Heart left ventricle (tissue), 16 donors: ENCODE measurements around the gene CEND1. TPM values are rescaled to one million over a fixed set of nuclear protein-coding genes. Genes with fewer than 3 reads are reported as not detected.

Experiments used
- ATAC-seq, 4 donors: fragments of 200-7000 bp; cut with Tn5 transposase; one replicate each; pipeline ENCODE4 v1.9.1; 2020 to 2022; ENCODE audit warnings: moderate library complexity in 4 of 4, mild to moderate bottlenecking in 3 of 4, moderate number of reproducible peaks in 1 of 4
- DNase-seq, 5 donors: peaks; one replicate each; pipeline ENCODE4 v3.0.0-alpha.2; 2020
- H3K27ac ChIP-seq, 12 donors: fragments of 200-600 bp; sonication (generic) in 4 of 12; one replicate each; pipeline versions ENCODE4 v1.5.0 to v1.8.0; 2016 to 2022; ENCODE audit warnings: mild to moderate bottlenecking in 2 of 12
- H3K27me3 ChIP-seq, 9 donors: fragments of 200-600 bp; sonication (generic) in 2 of 9; one replicate each; pipeline versions ENCODE4 v1.5.1 to v1.8.0; 2016 to 2022; ENCODE audit warnings: mild to moderate bottlenecking in 3 of 9
- H3K36me3 ChIP-seq, 9 donors: fragments of 200-600 bp; sonication (generic) in 2 of 9; one replicate each; pipeline versions ENCODE4 v1.5.0 to v1.8.0; 2018 to 2022; ENCODE audit warnings: mild to moderate bottlenecking in 2 of 9
- H3K4me1 ChIP-seq, 12 donors: fragments of 200-600 bp; sonication (generic) in 4 of 12; one replicate each; pipeline versions ENCODE4 v1.5.0 to v1.8.0; 2016 to 2022; ENCODE audit warnings: mild to moderate bottlenecking in 3 of 12
- H3K4me3 ChIP-seq, 12 donors: fragments of 200-600 bp; sonication (generic) in 4 of 12; one replicate each; pipeline versions ENCODE4 v1.5.0 to v1.8.0; 2017 to 2022; ENCODE audit warnings: mild to moderate bottlenecking in 9 of 12, moderate library complexity in 4 of 12
- H3K9me3 ChIP-seq, 12 donors: fragments of 200-600 bp; sonication (generic) in 4 of 12; one replicate each; pipeline versions ENCODE4 v1.5.0 to v1.8.0; 2016 to 2022; ENCODE audit warnings: mild to moderate bottlenecking in 1 of 12
- POLR2A ChIP-seq, 2 donors: fragments of 450-650 bp; IDR thresholded peaks; one replicate each; pipeline ENCODE4 v1.6.1; 2017; ENCODE audit warnings: antibody characterized with exemption in 2 of 2, mild to moderate bottlenecking in 2 of 2, moderate library complexity in 2 of 2
- WGBS, 4 donors: extraction: QIAGEN DNeasy Blood & Tissue Kit in 2 of 4; methylation state at CpG; one replicate each; pipeline versions ENCODE4 v1.1.5 to v1.1.7; 2013 to 2018; 5-methylcytosine and 5-hydroxymethylcytosine counted together
- intact Hi-C, 10 donors: fragments of 100-400 bp; cut with DNase I; formaldehyde crosslinking; loops; one replicate each; pipeline versions ENCODE4 v1.11.1 to v1.14.2; 2022
- polyA plus RNA-seq, 2 donors: library from polyadenylated mRNA; stranded (reverse); fragments of 200-250 nt; gene quantifications; one replicate each; pipeline ENCODE4 v1.2.3, GENCODE V29; 2013
- total RNA-seq, 9 donors: library from RNA; depleted of rRNA in 2 of 9; stranded (reverse); fragments of >200 nt in 2 of 9; fragmentation: NEBNext Ultra II Directional in 3 of 9; extraction: Animal tissue kit (Norgen Biotek cat#: 25700) in 3 of 9; gene quantifications; one replicate each; pipeline versions ENCODE4 v1.1.0 to v1.2.4, GENCODE V29; 2016 to 2023
- TF ChIP-seq, protein P1 (sequence below), 12 donors: fragments of 200-600 bp; sonication (generic) in 4 of 12; IDR thresholded peaks; one replicate each; pipeline versions ENCODE4 v1.5.0 to v1.8.0; 2018 to 2022; ENCODE audit warnings: antibody characterized with exemption in 12 of 12, mild to moderate bottlenecking in 5 of 12
- donor health status: ischemic (EF 13 %, LVEDD 7.1; RV severe dilation, severe dysfunction).
- donor health status: healthy with polysubstance abuse.
- donor health status: DM: no; HTN: yes; CAD: no.
- donor health status: DM: no; HTN: no; CAD: no.
- donor health status: ischemic (EF 25% LVEDD 6.9; RV normal size, moderate dysfunction).
- donor health status: ischemic (EF 25% LVEDD 5.7; RV mildly dilated, moderate dysfunction).
- donor health status: healthy.
- donor health status: DM: yes; HTN: yes; CAD: no.
- donor health status: ischemic (EF 35%, LVEDD 5.7; RV mildly dilated, moderate dysfunction).
- donor health status: nonischemic (EF 11% LVEDD 7.7; RV severe dilation, severe dysfunction).
- donor health status: DM: yes; HTN: yes; CAD: no.
- donor health status: PGD.
- donor health status: ischemic (EF 29% LVEDD 5.4; RV normal size, mild dysfunction).
- donor health status: nonischemic (EF 23%, LVEDD 6.1; RV moderate dilation, normal function).

The CEND1 gene
- total and polyA plus RNA-seq, 11 donors, result 0.25 to 1.1 (median 0.44) TPM; not detected in 2

DNA sequence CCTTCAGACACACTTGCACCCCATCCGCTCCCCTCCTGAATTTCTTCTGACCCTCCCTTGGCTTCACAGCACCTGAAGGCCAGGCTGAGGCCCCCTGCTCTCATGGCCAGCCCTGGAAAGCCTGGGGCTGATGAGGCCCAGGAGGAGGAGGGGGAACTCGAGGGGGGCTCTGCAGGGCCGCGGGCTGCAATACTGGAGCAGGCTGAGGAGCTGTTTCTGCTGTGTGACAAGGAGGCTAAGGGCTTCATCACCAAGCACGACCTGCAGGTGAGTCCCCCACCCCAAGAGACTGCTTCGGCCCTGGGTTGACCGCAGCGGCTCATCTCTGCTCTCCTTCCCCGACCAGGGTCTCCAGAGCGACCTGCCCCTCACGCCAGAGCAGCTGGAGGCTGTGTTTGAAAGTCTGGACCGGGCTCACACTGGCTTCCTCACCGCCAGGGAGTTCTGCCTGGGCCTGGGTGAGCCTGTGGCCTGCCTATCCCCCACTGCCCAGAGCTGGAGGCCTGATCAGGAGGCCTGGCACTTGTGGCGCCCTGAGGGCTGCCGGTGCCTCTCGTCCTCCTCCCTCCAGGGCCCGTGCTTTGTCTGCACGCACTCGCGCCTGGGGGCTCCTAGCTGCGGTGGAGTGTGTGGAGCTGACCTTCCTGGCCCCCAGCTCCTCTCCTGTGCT lies 38.8 kb upstream of the CEND1 start:
- no peak for ATAC-seq
- Histone ChIP-seq H3K36me3 (peaks cover 0 to 21% (median 18%) of the 10 kb centered on the region in 9 donors), H3K9me3 (no peaks in the 10 kb centered on the region), H3K4me1 (peaks cover 0 to 77% (median 63%) of the 10 kb centered on the region in 12 donors), H3K4me3 (peak overlapping the region; percentile 1 to 59 (median 50)), H3K27me3 (peaks cover 0 to 39% (median 0%) of the 10 kb centered on the region in 9 donors), H3K27ac (peak overlapping the region; percentile 71 to 91 (median 83))
- no peak for DNase-seq
- TF ChIP-seq, protein P1, sequence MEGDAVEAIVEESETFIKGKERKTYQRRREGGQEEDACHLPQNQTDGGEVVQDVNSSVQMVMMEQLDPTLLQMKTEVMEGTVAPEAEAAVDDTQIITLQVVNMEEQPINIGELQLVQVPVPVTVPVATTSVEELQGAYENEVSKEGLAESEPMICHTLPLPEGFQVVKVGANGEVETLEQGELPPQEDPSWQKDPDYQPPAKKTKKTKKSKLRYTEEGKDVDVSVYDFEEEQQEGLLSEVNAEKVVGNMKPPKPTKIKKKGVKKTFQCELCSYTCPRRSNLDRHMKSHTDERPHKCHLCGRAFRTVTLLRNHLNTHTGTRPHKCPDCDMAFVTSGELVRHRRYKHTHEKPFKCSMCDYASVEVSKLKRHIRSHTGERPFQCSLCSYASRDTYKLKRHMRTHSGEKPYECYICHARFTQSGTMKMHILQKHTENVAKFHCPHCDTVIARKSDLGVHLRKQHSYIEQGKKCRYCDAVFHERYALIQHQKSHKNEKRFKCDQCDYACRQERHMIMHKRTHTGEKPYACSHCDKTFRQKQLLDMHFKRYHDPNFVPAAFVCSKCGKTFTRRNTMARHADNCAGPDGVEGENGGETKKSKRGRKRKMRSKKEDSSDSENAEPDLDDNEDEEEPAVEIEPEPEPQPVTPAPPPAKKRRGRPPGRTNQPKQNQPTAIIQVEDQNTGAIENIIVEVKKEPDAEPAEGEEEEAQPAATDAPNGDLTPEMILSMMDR (IDR thresholded peaks at IDR 0.05), result no peak
- TF ChIP-seq POLR2A (IDR thresholded peaks at IDR 0.05), result no peak
- 54 to 67% (median 63%) methylated on average over 14 to 21 of the region's 21 CpGs for WGBS, 4 donors
- intact Hi-C loops, result no loop called here

DNA sequence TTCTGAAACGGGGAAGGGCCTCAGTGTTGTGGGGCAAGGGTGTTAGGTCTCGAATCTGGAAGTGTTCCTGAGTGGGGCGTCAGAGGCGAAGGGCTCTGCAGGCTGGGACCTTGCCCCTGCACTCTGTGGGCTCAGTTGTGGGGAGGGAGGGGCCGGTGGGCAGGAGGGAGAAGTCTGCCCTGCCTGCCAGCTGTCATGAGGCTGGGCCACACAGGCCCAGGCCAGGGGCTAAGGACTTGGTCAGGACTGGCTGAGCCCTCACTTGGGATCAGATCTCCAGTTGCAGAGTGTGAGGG lies 38.0 kb upstream of the CEND1 start, which contains the start of gene CRACR2B:
Gene CRACR2B, plus strand, starts transcription at position 23 of the 296 bp plus-strand sequence. CDS start 689 bp downstream, outside the sequence.
- H3K4me1 ChIP-seq, result peaks cover 0 to 78% (median 61%) of the 10 kb centered on the region in 12 donors

DNA sequence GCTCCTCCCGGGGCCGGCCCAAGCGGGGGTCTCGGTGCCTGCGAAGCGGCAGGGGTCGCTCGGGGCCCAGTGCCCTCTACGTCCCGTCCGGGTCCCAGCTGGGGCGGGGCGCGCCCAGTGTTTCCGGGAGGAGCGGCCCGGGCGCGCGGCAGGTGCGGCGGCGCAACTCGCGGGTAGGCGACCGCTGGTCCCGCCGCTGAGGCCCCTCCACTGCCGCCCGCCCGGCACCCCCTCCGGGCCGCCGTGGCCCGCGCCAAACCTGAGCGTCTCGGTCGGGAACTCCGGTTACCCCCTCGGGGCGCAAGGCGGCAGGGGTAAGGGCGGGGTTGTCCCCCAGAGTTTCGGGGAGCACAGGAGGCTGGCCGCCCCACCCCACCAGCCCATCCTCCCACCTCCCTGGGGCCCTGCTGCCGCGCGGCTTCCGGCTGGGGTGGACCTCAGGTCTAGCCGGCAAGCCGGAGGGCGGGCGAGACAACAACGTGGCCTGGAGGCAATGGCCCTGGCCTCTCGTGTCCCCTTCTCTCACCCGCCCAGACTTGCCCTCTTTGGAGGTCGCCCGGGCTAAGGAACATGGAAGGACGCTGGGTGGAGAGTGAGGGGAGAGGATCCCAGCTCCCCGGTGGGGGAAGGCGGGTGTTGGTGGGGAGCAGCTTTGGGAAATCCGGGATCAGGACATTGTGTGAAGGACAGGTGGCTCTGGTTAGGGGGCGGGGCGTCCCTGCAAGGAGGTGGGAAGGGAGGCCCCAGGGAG lies 37.4 kb upstream of the CEND1 start:
- H3K27me3 ChIP-seq, result peaks cover 0 to 38% (median 0%) of the 10 kb centered on the region in 9 donors
- peak in 1 of 5 donors; percentile 47 for DNase-seq
- peaks cover 0 to 34% (median 29%) of the 10 kb centered on the region in 9 donors for H3K36me3 ChIP-seq
- peaks cover 0 to 78% (median 60%) of the 10 kb centered on the region in 12 donors for H3K4me1 ChIP-seq
- H3K4me3 ChIP-seq, result peak overlapping the region; percentile 39 to 69 (median 60)
- intact Hi-C loops, result no loop called here
- no peak for TF ChIP-seq POLR2A (IDR thresholded peaks at IDR 0.05)
- TF ChIP-seq, protein P1 (IDR thresholded peaks at IDR 0.05), result no peak
- H3K27ac ChIP-seq, result peak overlapping the region; percentile 71 to 91 (median 83)
- WGBS, 4 donors, result 4 to 15% (median 7%) methylated on average over 19 to 66 of the region's 66 CpGs
- peak in 3 of 4 donors; percentile 4 to 10 (median 10) for ATAC-seq
- no peaks in the 10 kb centered on the region for H3K9me3 ChIP-seq

More for the DNA sequence above, 38.0 kb upstream of the CEND1 start, which contains the start of gene CRACR2B:
- peak within 1 kb of the TSS; percentile 71 to 91 (median 83) for H3K27ac ChIP-seq
- WGBS, 4 donors, result 46 to 57% (median 50%) methylated on average over 5 of the region's 5 CpGs
- intact Hi-C loops, result no loop called here
- H3K9me3 ChIP-seq, result no peaks in the 10 kb centered on the region
- peaks cover 0 to 39% (median 0%) of the 10 kb centered on the region in 9 donors for H3K27me3 ChIP-seq
- peaks cover 0 to 29% (median 24%) of the 10 kb centered on the region in 9 donors for H3K36me3 ChIP-seq
- DNase-seq (no peak), ATAC-seq (no peak)
- peak within 1 kb of the TSS; percentile 39 to 69 (median 60) for H3K4me3 ChIP-seq
- TF ChIP-seq, protein P1 (IDR thresholded peaks at IDR 0.05), result no peak
- TF ChIP-seq POLR2A (IDR thresholded peaks at IDR 0.05), result no peak

DNA sequence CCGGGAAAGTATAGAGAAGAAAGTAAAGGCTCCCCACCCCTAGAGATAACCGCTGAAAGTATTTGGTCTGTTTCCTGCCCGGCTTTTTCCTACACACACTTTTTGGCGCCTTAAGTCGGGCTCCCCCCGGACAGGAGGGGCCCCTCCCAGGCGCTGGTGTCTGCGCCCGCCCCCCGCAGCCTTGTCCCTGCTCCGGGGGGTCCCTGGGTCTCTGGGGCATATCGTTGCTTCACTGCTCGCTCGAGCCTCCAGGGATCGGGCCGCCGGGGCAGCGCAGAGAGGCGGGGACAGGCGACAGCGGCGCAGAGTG lies 36.9 kb upstream of the CEND1 start:
- TF ChIP-seq POLR2A (IDR thresholded peaks at IDR 0.05), result no peak
- TF ChIP-seq, protein P1 (IDR thresholded peaks at IDR 0.05), result no peak
- H3K4me3 ChIP-seq, result peak overlapping the region; percentile 39 to 69 (median 60)
- DNase-seq (peak in 1 of 5 donors; percentile 63), ATAC-seq (peak in 1 of 4 donors; percentile 0)
- peaks cover 0 to 33% (median 0%) of the 10 kb centered on the region in 9 donors for H3K27me3 ChIP-seq
- 2 to 6% (median 4%) methylated on average over 12 to 22 of the region's 22 CpGs for WGBS, 4 donors
- H3K4me1 ChIP-seq, result peaks cover 2 to 78% (median 60%) of the 10 kb centered on the region in 12 donors
- peaks cover 0 to 40% (median 30%) of the 10 kb centered on the region in 9 donors for H3K36me3 ChIP-seq
- peak overlapping the region; percentile 71 to 91 (median 83) for H3K27ac ChIP-seq
- intact Hi-C loops, result no loop called here
- no peaks in the 10 kb centered on the region for H3K9me3 ChIP-seq
